Vagina (tissue), 2 donors: Measurements from ENCODE around the gene CCDC57. TPM values are rescaled to one million over a fixed set of nuclear protein-coding genes. Genes with fewer than 3 reads are reported as not detected.

Experiments used
- DNase-seq, 2 donors: peaks; one replicate each; pipeline ENCODE4 v3.0.0-alpha.2; 2017; ENCODE audit errors: extremely low spot score in 2 of 2
- H3K27ac ChIP-seq: fragments of 200-600 bp; sonication (generic); one replicate; pipeline ENCODE4 v1.5.1; 2019
- H3K27me3 ChIP-seq: fragments of 200-600 bp; sonication (generic); one replicate; pipeline ENCODE4 v1.5.1; 2019
- H3K36me3 ChIP-seq, 2 donors: fragments of 200-600 bp; sonication (generic); one replicate each; pipeline ENCODE4 v1.5.1; 2017 to 2019
- H3K4me1 ChIP-seq: fragments of 200-600 bp; sonication (generic); one replicate; pipeline ENCODE4 v1.5.1; 2019
- H3K4me3 ChIP-seq, 2 donors: fragments of 200-600 bp; sonication (generic); 1 replicate in 1 of 2; 2 replicates in 1 of 2; pipeline ENCODE4 v1.5.1; 2016 to 2019
- H3K9me3 ChIP-seq: fragments of 200-600 bp; sonication (generic); one replicate; pipeline ENCODE4 v1.5.1; 2019
- CTCF ChIP-seq, 3 experiments: fragments of 450-650 bp in 2 of 3; fragments of 200-600 bp in 1 of 3; sonication (generic) in 1 of 3; IDR thresholded peaks; one replicate each; pipeline ENCODE4 v1.5.1; 2017 to 2019; ENCODE audit warnings: antibody characterized with exemption in 3 of 3, mild to moderate bottlenecking in 2 of 3, moderate library complexity in 2 of 3
- POLR2A ChIP-seq, 2 donors: fragments of 450-650 bp; IDR thresholded peaks; one replicate each; pipeline ENCODE4 v1.6.1; 2017; ENCODE audit warnings: antibody characterized with exemption in 2 of 2, mild to moderate bottlenecking in 2 of 2, moderate library complexity in 2 of 2
- POLR2AphosphoS5 ChIP-seq, 2 donors: sonication (generic); formaldehyde crosslinking; IDR thresholded peaks; one replicate each; pipeline ENCODE4 v1.9.0; 2017; ENCODE audit warnings: antibody characterized with exemption in 2 of 2, mild to moderate bottlenecking in 2 of 2, low read depth in 1 of 2; ENCODE audit not compliant: insufficient read depth in 1 of 2
- intact Hi-C: fragments of 100-400 bp; cut with DNase I; formaldehyde crosslinking; loops from one replicate; pipeline ENCODE4 v1.15.1; 2023
- total RNA-seq: library from RNA; depleted of rRNA; stranded (reverse); fragments of >200 nt; gene quantifications from one replicate; pipeline ENCODE4 v1.2.3, GENCODE V29; 2016

CCDC57 gene
- total RNA-seq, 1 donor from 2014 or later = 26.5 TPM

- DNase-seq = no peak
- H3K4me1 ChIP-seq = peaks cover 88% of the 10 kb centered on the region
- H3K4me3 ChIP-seq = no peak overlapping the region
- H3K27ac ChIP-seq = peak overlapping the region; percentile 85
- no peaks in the 10 kb centered on the region for H3K9me3 ChIP-seq
- no peaks in the 10 kb centered on the region for H3K36me3 ChIP-seq
- H3K27me3 ChIP-seq = no peaks in the 10 kb centered on the region
- TF ChIP-seq CTCF (IDR thresholded peaks at IDR 0.05) (no peak), POLR2A (IDR thresholded peaks at IDR 0.05) (no peak), POLR2AphosphoS5 (IDR thresholded peaks at IDR 0.05; ENCODE audit: insufficient read depth in 1 of 2, low read depth in 1 of 2) (no peak)
- intact Hi-C loops = no loop called here
Measured at GRCh38 chr17:82235775-82236141, 23.1 kb upstream of the CCDC57 start.

GRCh38 chr17:82235056-82235774 lies 22.6 kb upstream of the CCDC57 start:
- Histone ChIP-seq H3K4me1 (peaks cover 88% of the 10 kb centered on the region), H3K4me3 (no peak overlapping the region), H3K9me3 (no peaks in the 10 kb centered on the region), H3K27ac (peak overlapping the region; percentile 85), H3K27me3 (no peaks in the 10 kb centered on the region), H3K36me3 (no peaks in the 10 kb centered on the region)
- intact Hi-C loops = no loop called here
- no peak for DNase-seq
- no peak for TF ChIP-seq POLR2AphosphoS5 (IDR thresholded peaks at IDR 0.05; ENCODE audit: insufficient read depth in 1 of 2, low read depth in 1 of 2)
- TF ChIP-seq POLR2A (IDR thresholded peaks at IDR 0.05) = no peak
- no peak for TF ChIP-seq CTCF (IDR thresholded peaks at IDR 0.05)

GRCh38 chr17:82234211-82235055 lies 21.8 kb upstream of the CCDC57 start:
- no peak overlapping the region for H3K27ac ChIP-seq
- no peak for DNase-seq
- TF ChIP-seq POLR2A (IDR thresholded peaks at IDR 0.05) = no peak
- TF ChIP-seq CTCF (IDR thresholded peaks at IDR 0.05) = no peak
- TF ChIP-seq POLR2AphosphoS5 (IDR thresholded peaks at IDR 0.05; ENCODE audit: insufficient read depth in 1 of 2, low read depth in 1 of 2) = no peak
- peaks cover 87% of the 10 kb centered on the region for H3K4me1 ChIP-seq
- no peak overlapping the region for H3K4me3 ChIP-seq
- no peaks in the 10 kb centered on the region for H3K27me3 ChIP-seq
- no peaks in the 10 kb centered on the region for H3K36me3 ChIP-seq
- intact Hi-C loops = no loop called here
- no peaks in the 10 kb centered on the region for H3K9me3 ChIP-seq

- H3K27ac ChIP-seq = peak overlapping the region; percentile 93
- DNase-seq = no peak
- peaks cover 79% of the 10 kb centered on the region for H3K4me1 ChIP-seq
- intact Hi-C loops = no loop called here
- TF ChIP-seq POLR2A (IDR thresholded peaks at IDR 0.05) = no peak
- no peaks in the 10 kb centered on the region for H3K27me3 ChIP-seq
- no peaks in the 10 kb centered on the region for H3K36me3 ChIP-seq
- no peaks in the 10 kb centered on the region for H3K9me3 ChIP-seq
- no peak overlapping the region for H3K4me3 ChIP-seq
Measured at GRCh38 chr17:82232876-82233785, 20.5 kb upstream of the CCDC57 start.

GRCh38 chr17:82232322-82232820 lies 19.7 kb upstream of the CCDC57 start:
- peaks cover 71% of the 10 kb centered on the region for H3K4me1 ChIP-seq
- H3K4me3 ChIP-seq = peak overlapping the region; percentile 62 to 63
- no peak for DNase-seq
- H3K36me3 ChIP-seq = no peaks in the 10 kb centered on the region
- H3K27ac ChIP-seq = peak overlapping the region; percentile 93
- no peak for TF ChIP-seq CTCF (IDR thresholded peaks at IDR 0.05)
- TF ChIP-seq POLR2A (IDR thresholded peaks at IDR 0.05) = no peak
- no peak for TF ChIP-seq POLR2AphosphoS5 (IDR thresholded peaks at IDR 0.05; ENCODE audit: insufficient read depth in 1 of 2, low read depth in 1 of 2)
- H3K9me3 ChIP-seq = no peaks in the 10 kb centered on the region
- no peaks in the 10 kb centered on the region for H3K27me3 ChIP-seq
- intact Hi-C loops = no loop called here
